NCI-H226 (cell line): ENCODE results near the gene SPOCK1.
"Not testable (repeated sequence)": the region's sequence is repeated elsewhere in the genome, so short reads cannot be mapped to it uniquely, and the experiment has no call there.

Experiments used
- DNase-seq: peaks from one replicate; pipeline ENCODE4 v3.0.0-alpha.2; 2015

SPOCK1 gene

GRCh38 chr5:137259115-137259514, 240.0 kb downstream of the SPOCK1 start:
- DNase-seq, result not testable (repeated sequence)

GRCh38 chr5:137254119-137255090, 244.7 kb downstream of the SPOCK1 start:
- DNase-seq, result no peak

- no peak for DNase-seq
Measured at GRCh38 chr5:137252512-137252911, 246.6 kb downstream of the SPOCK1 start.

- DNase-seq, result no peak
Measured at GRCh38 chr5:137250421-137250820, 248.7 kb downstream of the SPOCK1 start.

- DNase-seq, result no peak
Measured at GRCh38 chr5:137248527-137248926, 250.6 kb downstream of the SPOCK1 start.

- no peak for DNase-seq
Measured at GRCh38 chr5:137245438-137245837, 253.7 kb downstream of the SPOCK1 start.

GRCh38 chr5:137240285-137240684, 258.8 kb downstream of the SPOCK1 start:
- no peak for DNase-seq

GRCh38 chr5:137236849-137237507, 262.1 kb downstream of the SPOCK1 start:
- DNase-seq, result no peak

GRCh38 chr5:137236252-137236651, 262.9 kb downstream of the SPOCK1 start:
- DNase-seq, result no peak

GRCh38 chr5:137234973-137235943, 263.9 kb downstream of the SPOCK1 start:
- no peak for DNase-seq

GRCh38 chr5:137233726-137234125, 265.4 kb downstream of the SPOCK1 start:
- DNase-seq, result no peak

GRCh38 chr5:137233304-137233703, 265.8 kb downstream of the SPOCK1 start:
- DNase-seq, result not testable (repeated sequence)

GRCh38 chr5:137231540-137231939, 267.6 kb downstream of the SPOCK1 start:
- DNase-seq, result peak; percentile 8

GRCh38 chr5:137228816-137229215, 270.3 kb downstream of the SPOCK1 start:
- no peak for DNase-seq

- no peak for DNase-seq
Measured at GRCh38 chr5:137226081-137226480, 273.0 kb downstream of the SPOCK1 start.

GRCh38 chr5:137223324-137224295, 275.5 kb downstream of the SPOCK1 start:
- no peak for DNase-seq

- DNase-seq, result no peak
Measured at GRCh38 chr5:137221943-137222342, 277.2 kb downstream of the SPOCK1 start.

- DNase-seq, result peak; percentile 21
Measured at GRCh38 chr5:137220523-137220927, 278.6 kb downstream of the SPOCK1 start.

- DNase-seq, result no peak
Measured at GRCh38 chr5:137218896-137219295, 280.2 kb downstream of the SPOCK1 start.

- DNase-seq, result peak; percentile 7
Measured at GRCh38 chr5:137218471-137218870, 280.7 kb downstream of the SPOCK1 start.

- DNase-seq, result peak; percentile 6
Measured at GRCh38 chr5:137217599-137218200, 281.4 kb downstream of the SPOCK1 start.
